A673 (cell line): Measurements from ENCODE around the gene ASPSCR1. TPM values are rescaled to one million over a fixed set of nuclear protein-coding genes. Genes with fewer than 3 reads are reported as not detected.

Source experiments
- BruUV-seq: library from RNA; stranded (reverse); fragments of 400-500 nt; replicated peaks from 2 replicates; lab custom pipeline; 2021; lab: Mats Ljungman, UMichigan
- CTCF ChIA-PET: fragments of 300-600 bp; sonication (Branson Sonifier 250); formaldehyde crosslinking; loops from one replicate; lab custom pipeline; 2022; ENCODE audit warnings: antibody characterized with exemption; lab: Charles Lee
- POLR2A ChIA-PET: fragments of 300-600 bp; sonication (Branson Sonifier 250); formaldehyde crosslinking; loops from one replicate; lab custom pipeline; 2022; ENCODE audit warnings: antibody characterized with exemption; ENCODE audit not compliant: low non-redundant PET; lab: Charles Lee
- DNase-seq: peaks from one replicate; pipeline ENCODE4 v3.0.0-alpha.2; 2015; ENCODE audit warnings: low spot score
- H3K27ac ChIP-seq: fragments of 200-600 bp; sonication (generic); 2 replicates; pipeline ENCODE4 v1.5.1; 2016; ENCODE audit warnings: mixed run types, low read depth, mild to moderate bottlenecking, mixed read lengths, antibody characterized with exemption, low read length; ENCODE audit not compliant: poor library complexity, severe bottlenecking
- H3K27me3 ChIP-seq: fragments of 200-600 bp; sonication (generic); replicated peaks from 2 replicates; pipeline ENCODE4 v1.6.1; 2017; ENCODE audit warnings: mixed run types, low read depth, mild to moderate bottlenecking, mixed read lengths, antibody characterized with exemption, low read length; ENCODE audit not compliant: insufficient read depth, poor library complexity
- H3K36me3 ChIP-seq: fragments of 200-600 bp; sonication (generic); 2 replicates; pipeline ENCODE4 v1.6.1; 2016; ENCODE audit warnings: mixed run types, mild to moderate bottlenecking, mixed read lengths, antibody characterized with exemption, low read length; ENCODE audit not compliant: insufficient read depth, poor library complexity, severe bottlenecking
- H3K4me1 ChIP-seq: fragments of 200-600 bp; sonication (generic); 2 replicates; pipeline ENCODE4 v1.6.1; 2017; ENCODE audit warnings: mixed run types, mild to moderate bottlenecking, mixed read lengths, antibody characterized with exemption, low read length; ENCODE audit not compliant: insufficient read depth, poor library complexity, severe bottlenecking
- H3K4me3 ChIP-seq: fragments of 200-600 bp; sonication (generic); 2 replicates; pipeline ENCODE4 v1.5.1; 2016; ENCODE audit warnings: low read depth, mixed run types, mild to moderate bottlenecking, mixed read lengths, low read length; ENCODE audit not compliant: poor library complexity, severe bottlenecking
- H3K9me3 ChIP-seq: fragments of 200-600 bp; sonication (generic); 2 replicates; pipeline ENCODE4 v1.6.1; 2016; ENCODE audit warnings: mixed run types, low read depth, mild to moderate bottlenecking, mixed read lengths, antibody characterized with exemption, low read length; ENCODE audit not compliant: poor library complexity, severe bottlenecking
- EZH2 ChIP-seq: fragments of 200-600 bp; sonication (generic); IDR thresholded peaks from 2 replicates; pipeline ENCODE4 v1.6.1; 2017; ENCODE audit warnings: borderline replicate concordance, low read depth, mild to moderate bottlenecking, mixed read lengths, antibody characterized with exemption, low read length; ENCODE audit not compliant: poor library complexity, severe bottlenecking
- intact Hi-C: fragments of 100-400 bp; cut with micrococcal nuclease; formaldehyde crosslinking; loops from one replicate; pipeline ENCODE4 v1.10.0; 2022; ENCODE audit not compliant: unreplicated experiment
- total RNA-seq: library from RNA; stranded (reverse); gene quantifications from 2 replicates; pipeline ENCODE4 v1.2.3, GENCODE V29; 2021
- TF ChIP-seq, protein P1 (sequence below): fragments of 300-800, 200-600 bp; sonication (generic); conservative IDR thresholded peaks from 2 replicates; pipeline ENCODE4 v1.5.1; 2017; ENCODE audit warnings: low read depth, mild to moderate bottlenecking, antibody characterized with exemption, low read length, moderate library complexity, mixed read lengths

Gene ASPSCR1
- total RNA-seq, 1 experiment from 2014 or later: 46.2 TPM

DNA sequence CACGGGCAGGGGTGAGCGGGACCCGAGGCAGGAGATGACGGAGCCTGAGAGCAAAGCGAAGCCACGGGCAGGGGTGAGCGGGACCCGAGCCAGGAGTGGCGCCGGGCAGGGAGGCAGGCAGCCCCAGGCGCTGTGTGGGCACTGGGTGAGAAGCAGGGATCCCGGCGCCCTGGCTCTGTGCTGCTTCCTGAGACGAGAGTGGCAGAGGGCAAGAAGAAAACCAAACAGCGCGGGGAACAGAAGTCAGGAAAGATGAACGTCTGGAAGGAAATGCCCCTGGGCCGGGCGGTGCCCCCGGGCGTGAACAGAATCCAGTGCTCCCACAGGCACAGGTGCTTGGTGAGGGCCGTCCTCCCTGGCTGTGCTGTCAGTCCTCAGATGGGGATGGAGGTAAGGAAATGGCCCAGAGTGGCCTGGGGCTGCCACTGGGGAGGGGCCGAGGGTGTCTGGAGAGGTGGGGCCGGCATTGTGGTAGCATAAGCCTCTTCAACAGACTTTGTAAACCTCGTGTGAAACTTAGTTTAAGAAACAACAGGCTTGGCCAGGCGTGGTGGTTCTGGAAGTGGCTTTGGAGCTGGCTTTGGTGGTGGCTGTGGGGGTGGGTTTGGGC is 9.8 kb downstream of the ASPSCR1 start:
- ChIA-PET CTCF (no interaction called here), POLR2A (no interaction called here)
- intact Hi-C loops: no loop called here
- Histone ChIP-seq H3K4me3 (no peak overlapping the region), H3K4me1 (no peaks in the 10 kb centered on the region), H3K9me3 (no peaks in the 10 kb centered on the region), H3K36me3 (no peaks in the 10 kb centered on the region), H3K27me3 (no peaks in the 10 kb centered on the region), H3K27ac (no peak overlapping the region)
- no peak for TF ChIP-seq EZH2
- no TSS peak for BruUV-seq
- DNase-seq: no peak

DNA sequence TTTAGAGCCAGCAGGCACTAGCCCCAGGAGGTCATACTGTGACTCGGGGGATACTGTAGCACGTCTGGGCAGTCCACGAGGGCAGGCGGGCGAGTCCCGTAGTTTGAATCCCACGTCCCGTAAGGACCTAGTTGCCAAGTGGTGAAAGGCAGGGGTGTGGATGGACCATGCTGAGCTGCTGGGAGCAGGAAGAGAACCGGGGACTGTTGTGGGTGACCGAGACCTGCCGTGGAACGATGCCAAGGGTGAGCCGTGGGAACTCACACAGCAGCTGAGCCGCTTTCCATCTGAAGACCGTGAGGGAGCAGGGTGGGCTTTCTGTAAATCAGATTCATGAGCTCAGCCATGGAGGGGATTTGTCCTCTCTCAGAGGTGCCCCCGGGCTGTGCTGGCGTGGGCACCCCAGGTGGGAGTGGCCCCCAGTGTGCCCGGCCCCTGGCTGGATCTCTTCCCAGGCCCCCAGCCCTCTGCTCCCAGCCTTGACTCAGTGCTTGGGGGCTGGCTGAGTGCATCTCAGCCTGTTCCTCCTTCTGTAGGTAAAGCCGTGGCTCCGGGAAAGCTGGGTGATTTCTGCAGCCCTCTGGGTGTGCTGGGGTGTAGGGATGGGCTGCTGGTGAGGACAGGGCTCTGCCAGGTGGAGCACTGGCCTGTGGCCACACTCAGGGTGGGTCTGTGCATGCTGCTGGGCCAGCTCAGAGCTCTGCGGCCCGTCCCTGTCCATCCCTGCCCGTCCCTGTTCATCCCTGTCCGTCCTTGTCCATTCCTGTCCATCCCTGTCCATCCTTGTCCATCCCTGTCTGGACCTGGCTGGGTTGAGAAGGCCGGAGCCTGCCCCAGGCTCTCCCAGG is 13.6 kb downstream of the ASPSCR1 start:
- CTCF ChIA-PET: no interaction called here
- BruUV-seq: no TSS peak
- Histone ChIP-seq H3K4me1 (no peaks in the 10 kb centered on the region), H3K9me3 (no peaks in the 10 kb centered on the region), H3K4me3 (no peak overlapping the region), H3K36me3 (no peaks in the 10 kb centered on the region), H3K27me3 (no peaks in the 10 kb centered on the region), H3K27ac (no peak overlapping the region)
- no peak for DNase-seq
- POLR2A ChIA-PET: no interaction called here
- no peak for TF ChIP-seq EZH2
- intact Hi-C loops: no loop called here

DNA sequence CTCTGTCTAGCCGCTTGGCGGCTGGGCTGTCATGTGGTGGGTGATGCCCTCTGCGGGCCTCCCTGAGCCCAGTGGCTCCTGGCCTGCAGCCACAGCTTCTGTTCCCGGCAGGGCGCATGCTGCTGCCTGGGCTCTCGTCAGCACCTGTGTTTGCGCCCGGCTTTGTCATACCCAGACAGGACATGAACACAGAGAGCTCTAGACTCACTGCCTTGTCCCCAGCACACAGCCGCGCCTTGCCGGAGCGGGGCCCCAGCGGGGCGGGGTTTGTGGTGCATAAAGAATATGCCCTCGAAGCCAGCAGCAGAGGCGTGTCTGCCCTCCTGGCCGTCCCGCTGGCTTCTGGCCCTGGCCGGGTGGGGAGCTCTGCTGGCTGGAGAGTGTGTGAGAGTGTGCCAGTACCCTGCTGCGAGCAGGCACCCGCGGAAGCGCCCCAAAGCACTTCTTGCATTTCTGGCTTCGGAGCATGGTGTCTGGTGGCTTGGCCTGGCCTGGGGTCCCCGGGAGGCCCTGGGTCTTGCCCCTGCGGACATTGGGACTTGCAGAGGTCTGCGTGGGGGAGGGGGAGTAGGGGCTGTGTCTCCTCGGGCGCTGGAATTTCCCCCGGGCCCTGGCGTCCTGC is 14.4 kb downstream of the ASPSCR1 start:
- ChIA-PET CTCF (no interaction called here), POLR2A (no interaction called here)
- H3K36me3 ChIP-seq: no peaks in the 10 kb centered on the region
- no peaks in the 10 kb centered on the region for H3K27me3 ChIP-seq
- H3K27ac ChIP-seq: no peak overlapping the region
- no peak overlapping the region for H3K4me3 ChIP-seq
- DNase-seq: no peak
- no peaks in the 10 kb centered on the region for H3K9me3 ChIP-seq
- no peak for TF ChIP-seq EZH2
- TF ChIP-seq, protein P1, sequence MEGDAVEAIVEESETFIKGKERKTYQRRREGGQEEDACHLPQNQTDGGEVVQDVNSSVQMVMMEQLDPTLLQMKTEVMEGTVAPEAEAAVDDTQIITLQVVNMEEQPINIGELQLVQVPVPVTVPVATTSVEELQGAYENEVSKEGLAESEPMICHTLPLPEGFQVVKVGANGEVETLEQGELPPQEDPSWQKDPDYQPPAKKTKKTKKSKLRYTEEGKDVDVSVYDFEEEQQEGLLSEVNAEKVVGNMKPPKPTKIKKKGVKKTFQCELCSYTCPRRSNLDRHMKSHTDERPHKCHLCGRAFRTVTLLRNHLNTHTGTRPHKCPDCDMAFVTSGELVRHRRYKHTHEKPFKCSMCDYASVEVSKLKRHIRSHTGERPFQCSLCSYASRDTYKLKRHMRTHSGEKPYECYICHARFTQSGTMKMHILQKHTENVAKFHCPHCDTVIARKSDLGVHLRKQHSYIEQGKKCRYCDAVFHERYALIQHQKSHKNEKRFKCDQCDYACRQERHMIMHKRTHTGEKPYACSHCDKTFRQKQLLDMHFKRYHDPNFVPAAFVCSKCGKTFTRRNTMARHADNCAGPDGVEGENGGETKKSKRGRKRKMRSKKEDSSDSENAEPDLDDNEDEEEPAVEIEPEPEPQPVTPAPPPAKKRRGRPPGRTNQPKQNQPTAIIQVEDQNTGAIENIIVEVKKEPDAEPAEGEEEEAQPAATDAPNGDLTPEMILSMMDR: no peak
- H3K4me1 ChIP-seq: no peaks in the 10 kb centered on the region
- no TSS peak for BruUV-seq
- intact Hi-C loops: no loop called here
